ENCODE data around the gene TGIF2. TPM values are rescaled to one million over a fixed set of nuclear protein-coding genes. Genes with fewer than 3 reads are reported as not detected.

The TGIF2 gene
- total RNA-seq, 4 donors from 2014 or later: 8.1 to 11.3 (median 9.1) TPM

- no peak for DNase-seq (ENCODE audit: low spot score in 2 of 2)
- Histone ChIP-seq H3K27me3 (no peaks in the 10 kb centered on the region), H3K4me3 (no peak overlapping the region), H3K9me3 (no peaks in the 10 kb centered on the region), H3K36me3 (peaks cover 47% of the 10 kb centered on the region), H3K4me1 (no peaks in the 10 kb centered on the region), H3K27ac (no peak overlapping the region)
- WGBS: 87% methylated on average over 14 of the region's 14 CpGs
- TF ChIP-seq POLR2A (IDR thresholded peaks at IDR 0.05) (no peak), EP300 (IDR thresholded peaks at IDR 0.05) (no peak), POLR2AphosphoS5 (IDR thresholded peaks at IDR 0.05) (no peak), CTCF (IDR thresholded peaks at IDR 0.05) (no peak)
These were observed 44.5 kb upstream of the TGIF2 start for GRCh38 chr20:36528875-36529417.

DNA sequence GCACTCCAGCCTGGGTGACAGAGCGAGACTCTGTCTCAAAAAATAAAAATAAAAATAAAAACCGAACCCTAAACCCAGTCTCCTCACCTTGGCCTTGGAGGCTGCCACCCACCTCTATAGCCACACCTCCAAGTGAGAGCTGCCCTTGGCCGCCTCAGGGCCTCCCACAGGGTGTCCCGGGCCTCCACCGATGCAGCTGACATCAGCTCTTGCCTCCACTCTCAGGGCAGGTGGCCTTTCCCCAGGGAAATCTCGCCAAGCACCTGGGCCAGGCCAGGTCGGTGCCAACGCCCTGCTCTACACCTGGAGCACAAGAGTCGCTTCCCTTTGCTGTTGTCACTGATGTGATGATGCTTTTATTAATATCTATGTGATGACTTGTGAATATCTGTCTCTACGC is 41.0 kb upstream of the TGIF2 start:
- Histone ChIP-seq H3K4me1 (no peaks in the 10 kb centered on the region), H3K36me3 (peaks cover 15% of the 10 kb centered on the region), H3K4me3 (no peak overlapping the region), H3K27me3 (no peaks in the 10 kb centered on the region), H3K9me3 (no peaks in the 10 kb centered on the region), H3K27ac (no peak overlapping the region)
- WGBS: 73% methylated on average over 10 of the region's 10 CpGs
- DNase-seq (ENCODE audit: low spot score in 2 of 2): no peak
- TF ChIP-seq POLR2AphosphoS5 (IDR thresholded peaks at IDR 0.05) (no peak), POLR2A (IDR thresholded peaks at IDR 0.05) (no peak), EP300 (IDR thresholded peaks at IDR 0.05) (no peak), CTCF (IDR thresholded peaks at IDR 0.05) (no peak)

GRCh38 chr20:36532822-36533221 is 40.6 kb upstream of the TGIF2 start:
- DNase-seq (ENCODE audit: low spot score in 2 of 2): no peak
- Histone ChIP-seq H3K27ac (no peak overlapping the region), H3K4me3 (no peak overlapping the region), H3K27me3 (no peaks in the 10 kb centered on the region), H3K4me1 (no peaks in the 10 kb centered on the region), H3K9me3 (no peaks in the 10 kb centered on the region), H3K36me3 (peaks cover 11% of the 10 kb centered on the region)
- WGBS: 79% methylated on average over 3 of the region's 3 CpGs
- TF ChIP-seq CTCF (IDR thresholded peaks at IDR 0.05) (no peak), POLR2AphosphoS5 (IDR thresholded peaks at IDR 0.05) (no peak), POLR2A (IDR thresholded peaks at IDR 0.05) (no peak), EP300 (IDR thresholded peaks at IDR 0.05) (no peak)

DNA sequence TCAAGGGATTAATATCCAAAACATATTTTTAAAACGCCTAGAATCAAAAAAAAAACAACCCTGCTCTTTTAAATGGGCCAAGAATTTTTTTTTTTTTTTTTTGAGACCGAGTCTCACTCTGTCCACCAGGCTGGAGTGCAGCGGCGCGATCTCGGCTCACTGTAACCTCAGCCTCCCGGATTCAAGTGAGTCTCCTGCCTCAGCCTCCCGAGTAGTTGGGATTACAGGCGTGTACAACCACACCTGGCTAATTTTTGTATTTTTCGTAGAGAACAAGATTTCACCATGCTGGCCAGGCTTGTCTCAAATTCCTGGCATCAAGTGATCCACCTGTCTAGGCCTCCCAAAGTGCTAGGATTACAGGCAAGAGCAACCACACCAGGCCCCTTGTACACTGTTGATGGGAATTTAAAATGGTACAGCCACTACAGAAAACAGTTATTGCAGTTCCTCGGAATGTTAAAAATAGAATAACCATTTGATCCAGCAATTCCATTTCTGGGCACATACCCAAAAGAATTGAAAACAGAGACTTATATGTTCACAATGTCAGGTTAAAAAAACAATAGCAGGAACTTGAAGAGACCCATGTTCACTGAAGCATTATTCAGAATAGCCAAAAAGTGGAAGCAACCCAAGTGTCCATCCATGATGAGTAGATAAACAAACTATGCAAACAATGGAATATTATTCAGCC is 35.2 kb upstream of the TGIF2 start:
- no peaks in the 10 kb centered on the region for H3K36me3 ChIP-seq
- H3K27ac ChIP-seq: no peak overlapping the region
- WGBS: 77% methylated on average over 11 of the region's 11 CpGs
- H3K27me3 ChIP-seq: no peaks in the 10 kb centered on the region
- no peak overlapping the region for H3K4me3 ChIP-seq
- H3K9me3 ChIP-seq: no peaks in the 10 kb centered on the region
- DNase-seq (ENCODE audit: low spot score in 2 of 2): no peak
- TF ChIP-seq POLR2A (IDR thresholded peaks at IDR 0.05): no peak
- TF ChIP-seq POLR2AphosphoS5 (IDR thresholded peaks at IDR 0.05): no peak
- TF ChIP-seq EP300 (IDR thresholded peaks at IDR 0.05): no peak
- TF ChIP-seq CTCF (IDR thresholded peaks at IDR 0.05): no peak
- peaks cover 28% of the 10 kb centered on the region for H3K4me1 ChIP-seq

- Histone ChIP-seq H3K4me3 (peak overlapping the region; percentile 63), H3K27ac (peak overlapping the region; percentile 89), H3K4me1 (peaks cover 42% of the 10 kb centered on the region), H3K9me3 (no peaks in the 10 kb centered on the region), H3K36me3 (peaks cover 3% of the 10 kb centered on the region), H3K27me3 (no peaks in the 10 kb centered on the region)
- WGBS: 57% methylated on average over 28 of the region's 41 CpGs
- no peak for DNase-seq (ENCODE audit: low spot score in 2 of 2)
- TF ChIP-seq EP300 (IDR thresholded peaks at IDR 0.05) (no peak), POLR2A (IDR thresholded peaks at IDR 0.05) (no peak), POLR2AphosphoS5 (IDR thresholded peaks at IDR 0.05) (no peak), CTCF (IDR thresholded peaks at IDR 0.05) (no peak)
These were observed 32.7 kb upstream of the TGIF2 start for GRCh38 chr20:36540551-36541211.
